GM12878 (cell line): ENCODE data around the gene EVI5L. TPM values are rescaled to one million over a fixed set of nuclear protein-coding genes. Genes with fewer than 3 reads are reported as not detected.

Source experiments
- ATAC-seq: fragments of 200-7000 bp; cut with Tn5 transposase; 3 replicates; pipeline ENCODE4 v1.9.1; 2020; ENCODE audit warnings: mild to moderate bottlenecking, moderate library complexity
- BruUV-seq: library from RNA; stranded (reverse); fragments of 400-500 nt; replicated peaks from 2 replicates; lab custom pipeline; 2021; lab: Mats Ljungman, UMichigan
- CTCF ChIA-PET: fragments of 300-600 bp; sonication (Branson Sonifier 250); formaldehyde crosslinking; extraction: SDS; loops from one replicate; lab custom pipeline; 2021; ENCODE audit warnings: inconsistent platforms; lab: Yijun Ruan, JAX
- POLR2A ChIA-PET: fragments of 350-600 bp; formaldehyde crosslinking; extraction: SDS; loops from one replicate; lab custom pipeline; 2021; ENCODE audit warnings: inconsistent platforms; lab: Charles Lee
- RAD21 ChIA-PET: fragments of 300-600 bp; sonication (Branson Sonifier 250); formaldehyde crosslinking; loops from one replicate; lab custom pipeline; 2023; ENCODE audit warnings: antibody characterized with exemption; ENCODE audit not compliant: unreplicated experiment; lab: Charles Lee
- SMC1A ChIA-PET: fragments of 300-600 bp; sonication (Branson Sonifier 250); formaldehyde crosslinking; loops from one replicate; lab custom pipeline; 2023; ENCODE audit not compliant: unreplicated experiment, uncharacterized antibody; lab: Charles Lee
- DNase-seq: peaks from one replicate; pipeline ENCODE4 v3.0.0-alpha.2; 2011; ENCODE audit warnings: low read depth, low spot score
- FAIRE-seq: peaks from 3 replicates; lab custom pipeline; 2011; peaks lifted over from hg19 to GRCh38; lab: Jason Lieb, UNC
- H2AFZ ChIP-seq: 2 replicates; pipeline ENCODE4 v1.6.0; 2011; ENCODE audit warnings: low read depth, low read length, control low read depth; ENCODE audit not compliant: control insufficient read depth
- H3K27ac ChIP-seq: 2 replicates; pipeline ENCODE4 v1.5.1; 2011; ENCODE audit warnings: control low read depth; ENCODE audit not compliant: control insufficient read depth, insufficient read depth
- H3K27me3 ChIP-seq, 2 experiments: replicated peaks in 1 of 2; 2 replicates each; pipeline versions ENCODE4 v1.6.0 to v1.6.1; 2011; ENCODE audit warnings: low read length in 1 of 2; ENCODE audit not compliant: control insufficient read depth in 2 of 2, insufficient read depth in 2 of 2
- H3K36me3 ChIP-seq, 2 experiments: 2 replicates each; pipeline ENCODE4 v1.5.1; 2011; ENCODE audit warnings: low read length in 1 of 2; ENCODE audit not compliant: control insufficient read depth in 2 of 2, insufficient read depth in 2 of 2
- H3K4me1 ChIP-seq: 2 replicates; pipeline ENCODE4 v1.6.1; 2011; ENCODE audit warnings: mild to moderate bottlenecking, low read length, moderate library complexity, mixed read lengths; ENCODE audit not compliant: control insufficient read depth, insufficient read depth
- H3K4me2 ChIP-seq: 2 replicates; pipeline ENCODE4 v1.6.0; 2011; ENCODE audit warnings: control low read depth; ENCODE audit not compliant: control insufficient read depth, insufficient read depth
- H3K4me3 ChIP-seq: fragments of 200-600 bp; sonication (generic); 2 replicates; pipeline ENCODE4 v1.5.1; 2016
- H3K79me2 ChIP-seq: 2 replicates; pipeline ENCODE4 v1.6.0; 2011; ENCODE audit warnings: low read length; ENCODE audit not compliant: control insufficient read depth, insufficient read depth
- H3K9ac ChIP-seq: 2 replicates; pipeline ENCODE4 v1.8.0; 2011; ENCODE audit warnings: low read length, control low read depth, mixed read lengths; ENCODE audit not compliant: control insufficient read depth, insufficient read depth
- H3K9me3 ChIP-seq: replicated peaks from 3 replicates; pipeline ENCODE4 v1.5.1; 2011; ENCODE audit warnings: mild to moderate bottlenecking, low read length; ENCODE audit not compliant: control insufficient read depth, insufficient read depth
- H4K20me1 ChIP-seq: 2 replicates; pipeline ENCODE4 v1.6.0; 2011; ENCODE audit not compliant: control insufficient read depth, insufficient read depth
- ATF7 ChIP-seq: fragments of 450-650 bp; IDR thresholded peaks from 2 replicates; pipeline ENCODE4 v1.6.1; 2016; ENCODE audit warnings: low read depth, mild to moderate bottlenecking
- CBX5 ChIP-seq: sonication (generic); IDR thresholded peaks from 2 replicates; pipeline ENCODE4 v1.6.1; 2016; ENCODE audit warnings: low read depth, moderate library complexity, mild to moderate bottlenecking, inconsistent platforms
- DPF2 ChIP-seq: fragments of 450-650 bp; IDR thresholded peaks from 2 replicates; pipeline ENCODE4 v1.6.1; 2017; ENCODE audit warnings: mild to moderate bottlenecking
- HDAC6 ChIP-seq: fragments of 200-600 bp; sonication (generic); IDR thresholded peaks from one replicate; pipeline ENCODE4 v1.8.0; 2017; ENCODE audit warnings: antibody characterized with exemption; ENCODE audit not compliant: unreplicated experiment
- HSF1 ChIP-seq: fragments of 150-350 bp; IDR thresholded peaks from 2 replicates; pipeline ENCODE4 v1.6.1; 2014; ENCODE audit warnings: mild to moderate bottlenecking, low read depth, low read length
- KAT2A ChIP-seq: conservative IDR thresholded peaks from 2 replicates; pipeline ENCODE4 v1.6.1; 2011; ENCODE audit warnings: low read depth, low read length; ENCODE audit not compliant: control insufficient read depth
- NFXL1 ChIP-seq: fragments of 450-650 bp; IDR thresholded peaks from 2 replicates; pipeline ENCODE4 v1.6.1; 2017; ENCODE audit warnings: antibody characterized with exemption, mild to moderate bottlenecking, borderline replicate concordance
- POLR2A ChIP-seq: IDR thresholded peaks from 2 replicates; pipeline ENCODE4 v1.6.1; 2011; ENCODE audit warnings: low read depth, mild to moderate bottlenecking, low read length
- SIN3A ChIP-seq: IDR thresholded peaks from 2 replicates; pipeline ENCODE4 v1.6.1; 2012; ENCODE audit warnings: low read depth, low read length, improper control_type of control experiment
- STAT3 ChIP-seq: IDR thresholded peaks from 2 replicates; pipeline ENCODE4 v1.6.1; 2011; ENCODE audit warnings: low read depth, low read length, improper control_type of control experiment
- WRNIP1 ChIP-seq: IDR thresholded peaks from 2 replicates; pipeline ENCODE4 v1.6.1; 2011; ENCODE audit warnings: low read depth, low read length, improper control_type of control experiment, borderline replicate concordance
- ZNF207 ChIP-seq: fragments of 450-650 bp; IDR thresholded peaks from 2 replicates; pipeline ENCODE4 v1.6.1; 2014; ENCODE audit warnings: antibody characterized with exemption, mild to moderate bottlenecking, borderline replicate concordance
- ZNF592 ChIP-seq: fragments of 450-650 bp; IDR thresholded peaks from 2 replicates; pipeline ENCODE4 v1.6.1; 2017; ENCODE audit warnings: mild to moderate bottlenecking, moderate library complexity
- WGBS: methylation state at CpG from one replicate; pipeline ENCODE4 v1.1.6; 2016; ENCODE audit warnings: low lambda C conversion rate; ENCODE audit not compliant: insufficient replicate concordance, insufficient coverage; ENCODE audit errors: missing lambda C conversion rate; 5-methylcytosine and 5-hydroxymethylcytosine counted together
- in situ Hi-C: fragments of 300-500 bp; cut with MboI; formaldehyde crosslinking; loops from 9 replicates; pipeline ENCODE4 v1.14.3; 2018; ENCODE audit warnings: mixed read lengths
- intact Hi-C: fragments of 100-400 bp; cut with micrococcal nuclease; formaldehyde crosslinking; loops from one replicate; pipeline ENCODE4 v1.14.2; 2022; ENCODE audit not compliant: unreplicated experiment
- polyA plus RNA-seq, 11 experiments: library from polyadenylated mRNA; depleted of rRNA in 4 of 11; unstranded in 6 of 11; stranded (reverse) in 5 of 11; fragments of >200 nt; fragmentation: Nextera tagmentation in 4 of 11; fragmentation: Illumina TruSeq in 1 of 11; extraction: Ambion mirVana in 4 of 11; extraction: Trizol in 1 of 11; gene quantifications; 1 replicate in 1 of 11; 2 replicates in 10 of 11; pipeline versions ENCODE4 v1.2.1 to v1.2.3, GENCODE V29; 2011 to 2016; ENCODE audit warnings: inconsistent platforms in 2 of 11, missing spikeins in 2 of 11, low read depth in 1 of 11
- total RNA-seq, 4 experiments: library from RNA; depleted of rRNA in 3 of 4; stranded (reverse); fragments of >200 nt in 3 of 4; fragmentation: Illumina TruSeq in 1 of 4; extraction: Trizol in 1 of 4; gene quantifications; 2 replicates each; pipeline versions ENCODE4 v1.2.1 to v1.2.3, GENCODE V29; 2013 to 2021

The EVI5L gene
- total and polyA plus RNA-seq, 10 of the 15 experiments (the other 5 are each of a cell fraction or from before 2014, with no cell fraction given): 0.23 to 13.8 (median 5.0) TPM

GRCh38 chr19:7811989-7812388 is 18.0 kb upstream of the EVI5L start:
- Histone ChIP-seq H4K20me1 (no peaks in the 10 kb centered on the region), H3K9me3 (peaks cover 19% of the 10 kb centered on the region), H3K36me3 (no peaks in the 10 kb centered on the region), H3K27ac (no peak overlapping the region), H2AFZ (no peak overlapping the region), H3K9ac (no peak overlapping the region), H3K27me3 (no peaks in the 10 kb centered on the region), H3K4me3 (no peak overlapping the region), H3K4me1 (peaks cover 29% of the 10 kb centered on the region), H3K79me2 (no peaks in the 10 kb centered on the region), H3K4me2 (no peak overlapping the region)
- ChIA-PET CTCF (interaction anchor here (0.8 to 1.5 kb wide), 4 partner anchors 16 to 182 kb away, joined by 3 to 4 read pairs (median 3); partner anchors contain the start of genes PET100 and TRAPPC5), SMC1A (interaction anchor here (0.7 to 1.6 kb wide), 2 partner anchors 12 to 34 kb away, joined by 3 to 5 read pairs; no protein-coding TSS in a partner anchor), POLR2A (interaction anchor here (0.5 kb wide), 1 partner anchor 182 kb away, joined by 4 read pairs; the partner anchor contains the start of genes PET100 and XAB2), RAD21 (no interaction called here)
- intact Hi-C loops (no loop called here), in situ Hi-C loops (no loop called here)
- no peak for TF ChIP-seq STAT3
- TF ChIP-seq SIN3A: no peak
- TF ChIP-seq POLR2A: no peak
- TF ChIP-seq ATF7: no peak
- TF ChIP-seq ZNF207: no peak
- no peak for TF ChIP-seq HSF1
- TF ChIP-seq WRNIP1: no peak
- no peak for TF ChIP-seq ZNF592
- TF ChIP-seq HDAC6: no peak
- no peak for TF ChIP-seq CBX5
- TF ChIP-seq KAT2A: no peak
- no peak for TF ChIP-seq NFXL1
- no peak for TF ChIP-seq DPF2
- ATAC-seq (no peak), DNase-seq (no peak), FAIRE-seq (no peak)
- BruUV-seq: no TSS peak
- 50% methylated on average over 2 of the region's 2 CpGs for WGBS
